ENCODE results near the gene B3GNT2.

The B3GNT2 gene

GRCh38 chr2:62263076-62263715 lies 67.3 kb downstream of the B3GNT2 start:
- H3K27ac ChIP-seq (replicated peaks), result no peak overlapping the region
- H3K4me3 ChIP-seq (replicated peaks; ENCODE audit: insufficient read depth, low read length), result no peak overlapping the region
- DNase-seq (ENCODE audit: low read depth in 1 of 2, low spot score in 1 of 2), result no peak
- H3K27me3 ChIP-seq (ENCODE audit: insufficient read depth, poor library complexity, severe bottlenecking), result no peaks in the 10 kb centered on the region
- TF ChIP-seq SPI1 (IDR thresholded peaks at IDR 0.05; ENCODE audit: borderline replicate concordance, low read depth) (no peak), REST (IDR thresholded peaks at IDR 0.05; ENCODE audit: insufficient replicate concordance, low read depth) (no peak), POLR2AphosphoS5 (IDR thresholded peaks at IDR 0.05; ENCODE audit: low read depth) (no peak), GABPA (IDR thresholded peaks at IDR 0.05; ENCODE audit: low read depth) (no peak)
- TF ChIP-seq, protein P1, sequence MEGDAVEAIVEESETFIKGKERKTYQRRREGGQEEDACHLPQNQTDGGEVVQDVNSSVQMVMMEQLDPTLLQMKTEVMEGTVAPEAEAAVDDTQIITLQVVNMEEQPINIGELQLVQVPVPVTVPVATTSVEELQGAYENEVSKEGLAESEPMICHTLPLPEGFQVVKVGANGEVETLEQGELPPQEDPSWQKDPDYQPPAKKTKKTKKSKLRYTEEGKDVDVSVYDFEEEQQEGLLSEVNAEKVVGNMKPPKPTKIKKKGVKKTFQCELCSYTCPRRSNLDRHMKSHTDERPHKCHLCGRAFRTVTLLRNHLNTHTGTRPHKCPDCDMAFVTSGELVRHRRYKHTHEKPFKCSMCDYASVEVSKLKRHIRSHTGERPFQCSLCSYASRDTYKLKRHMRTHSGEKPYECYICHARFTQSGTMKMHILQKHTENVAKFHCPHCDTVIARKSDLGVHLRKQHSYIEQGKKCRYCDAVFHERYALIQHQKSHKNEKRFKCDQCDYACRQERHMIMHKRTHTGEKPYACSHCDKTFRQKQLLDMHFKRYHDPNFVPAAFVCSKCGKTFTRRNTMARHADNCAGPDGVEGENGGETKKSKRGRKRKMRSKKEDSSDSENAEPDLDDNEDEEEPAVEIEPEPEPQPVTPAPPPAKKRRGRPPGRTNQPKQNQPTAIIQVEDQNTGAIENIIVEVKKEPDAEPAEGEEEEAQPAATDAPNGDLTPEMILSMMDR (IDR thresholded peaks at IDR 0.05; ENCODE audit: insufficient read depth, low read length), result no peak

GRCh38 chr2:62264186-62264585 lies 68.3 kb downstream of the B3GNT2 start:
- no peak overlapping the region for H3K4me3 ChIP-seq (replicated peaks; ENCODE audit: insufficient read depth, low read length)
- no peak overlapping the region for H3K27ac ChIP-seq (replicated peaks)
- DNase-seq (ENCODE audit: low read depth in 1 of 2, low spot score in 1 of 2), result no peak
- H3K27me3 ChIP-seq (ENCODE audit: insufficient read depth, poor library complexity, severe bottlenecking), result no peaks in the 10 kb centered on the region
- TF ChIP-seq, protein P1 (IDR thresholded peaks at IDR 0.05; ENCODE audit: insufficient read depth, low read length), result no peak
- TF ChIP-seq SPI1 (IDR thresholded peaks at IDR 0.05; ENCODE audit: borderline replicate concordance, low read depth) (no peak), POLR2AphosphoS5 (IDR thresholded peaks at IDR 0.05; ENCODE audit: low read depth) (no peak)

- Histone ChIP-seq H3K27me3 (ENCODE audit: insufficient read depth, poor library complexity, severe bottlenecking) (no peaks in the 10 kb centered on the region), H3K4me3 (replicated peaks; ENCODE audit: insufficient read depth, low read length) (no peak overlapping the region), H3K27ac (replicated peaks) (peak overlapping the region; percentile 57)
- peak; percentile 52 to 67 for DNase-seq (ENCODE audit: low read depth in 1 of 2, low spot score in 1 of 2)
- TF ChIP-seq GABPA (IDR thresholded peaks at IDR 0.05; ENCODE audit: low read depth) (no peak), SPI1 (IDR thresholded peaks at IDR 0.05; ENCODE audit: borderline replicate concordance, low read depth) (no peak), POLR2AphosphoS5 (IDR thresholded peaks at IDR 0.05; ENCODE audit: low read depth) (no peak), REST (IDR thresholded peaks at IDR 0.05; ENCODE audit: insufficient replicate concordance, low read depth) (no peak)
- TF ChIP-seq, protein P1 (IDR thresholded peaks at IDR 0.05; ENCODE audit: insufficient read depth, low read length), result no peak
Measured at GRCh38 chr2:62265106-62265505, 69.2 kb downstream of the B3GNT2 start.
